NCI-H226 (cell line): ENCODE data around the gene STK32A.
"Not testable (repeated sequence)": the region's sequence is repeated elsewhere in the genome, so short reads cannot be mapped to it uniquely, and the experiment has no call there.

Experiments used
- DNase-seq: peaks from one replicate; pipeline ENCODE4 v3.0.0-alpha.2; 2015

The STK32A gene

DNA sequence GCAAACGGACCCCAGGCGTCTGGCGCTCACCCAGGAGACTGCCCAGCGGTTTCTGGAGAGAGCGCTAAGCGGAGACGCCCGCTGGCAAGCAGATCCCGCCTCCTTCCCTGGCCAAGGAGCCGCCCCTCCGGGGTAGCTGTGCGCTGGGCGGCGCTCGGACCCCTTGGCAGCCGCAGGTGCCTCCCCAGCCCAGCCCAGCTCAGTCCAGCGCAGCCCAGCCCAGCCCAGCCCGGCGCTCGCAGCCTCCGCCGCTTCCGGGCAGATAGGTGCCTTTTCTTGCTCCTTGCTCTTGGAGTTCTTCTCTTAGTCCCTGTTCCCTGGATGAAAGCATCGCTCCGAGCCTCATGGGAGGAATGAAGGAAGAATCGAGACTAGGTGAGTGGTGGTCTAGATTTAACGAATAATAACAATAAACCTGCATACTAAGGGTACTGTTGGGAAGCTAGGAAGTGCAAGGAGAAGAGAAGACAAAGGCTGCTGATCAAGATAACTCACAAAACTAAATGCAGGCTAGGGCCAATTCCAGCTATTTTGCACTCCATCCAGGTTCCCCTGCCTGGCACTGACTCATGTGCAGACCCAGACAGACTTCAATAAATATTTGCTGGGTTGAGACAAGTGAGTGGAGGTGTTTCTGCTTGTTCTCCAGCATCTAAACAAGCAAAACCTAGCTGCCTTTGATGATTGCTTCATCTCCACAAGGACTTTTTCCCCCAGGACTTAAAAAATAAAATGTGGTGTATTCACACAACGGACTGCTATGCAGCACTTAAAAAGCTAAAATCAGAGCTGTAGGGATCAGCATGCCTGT lies at the start of gene STK32A:
Gene STK32A (plus strand): TSS at position 202 of the 811 bp plus-strand sequence. CDS start 4,609 bp downstream, outside the sequence.
- DNase-seq, result peak; percentile 65

- DNase-seq, result no peak
Measured at GRCh38 chr5:147187099-147187540, 47.7 kb upstream of the STK32A start.

- peak; percentile 32 for DNase-seq
Measured at GRCh38 chr5:147188200-147189108, 46.4 kb upstream of the STK32A start.

GRCh38 chr5:147189109-147189424 lies 45.8 kb upstream of the STK32A start:
- DNase-seq, result no peak

DNA sequence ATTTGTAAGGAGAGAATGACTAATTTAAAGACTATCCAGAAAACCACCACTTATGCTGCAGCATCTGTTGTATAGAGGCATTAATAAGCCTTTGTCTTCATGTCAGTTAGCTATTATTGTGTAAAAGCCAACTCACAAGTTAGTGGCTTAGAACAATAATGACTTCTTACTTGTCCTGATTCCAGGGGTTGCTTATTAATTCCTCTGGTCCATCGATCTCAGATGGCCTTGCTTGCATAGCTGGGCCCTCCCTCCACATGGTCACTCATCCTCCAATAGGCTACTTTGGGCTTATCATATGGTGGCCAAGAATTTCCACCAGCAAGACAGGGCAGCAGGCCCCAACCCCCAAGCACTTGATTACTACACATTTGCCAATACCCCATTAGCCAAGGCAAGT lies 44.5 kb upstream of the STK32A start:
- no peak for DNase-seq

GRCh38 chr5:147193123-147193522 lies 41.7 kb upstream of the STK32A start:
- DNase-seq, result no peak

- no peak for DNase-seq
Measured at GRCh38 chr5:147200004-147200403, 34.8 kb upstream of the STK32A start.

- no peak for DNase-seq
Measured at GRCh38 chr5:147203213-147203612, 31.6 kb upstream of the STK32A start.

DNA sequence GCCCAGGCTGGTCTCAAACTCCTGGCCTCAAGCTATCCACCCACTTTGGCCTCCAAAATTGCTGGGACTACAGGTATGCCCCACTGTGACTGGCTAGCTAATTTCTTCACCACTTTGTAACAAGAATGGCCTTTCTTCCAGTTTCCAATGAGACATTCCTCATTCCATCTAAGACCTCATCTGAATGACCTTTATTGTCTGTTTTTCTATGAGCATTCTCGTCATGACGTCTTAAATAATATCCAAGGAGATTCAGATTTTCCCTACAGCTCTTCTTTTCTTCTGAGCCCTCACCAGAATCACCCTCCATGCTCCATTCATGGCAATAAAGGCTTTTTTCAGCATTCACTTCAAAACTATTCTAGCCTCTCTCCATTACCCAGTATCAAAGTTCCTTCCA lies 30.2 kb upstream of the STK32A start:
- DNase-seq, result no peak

DNA sequence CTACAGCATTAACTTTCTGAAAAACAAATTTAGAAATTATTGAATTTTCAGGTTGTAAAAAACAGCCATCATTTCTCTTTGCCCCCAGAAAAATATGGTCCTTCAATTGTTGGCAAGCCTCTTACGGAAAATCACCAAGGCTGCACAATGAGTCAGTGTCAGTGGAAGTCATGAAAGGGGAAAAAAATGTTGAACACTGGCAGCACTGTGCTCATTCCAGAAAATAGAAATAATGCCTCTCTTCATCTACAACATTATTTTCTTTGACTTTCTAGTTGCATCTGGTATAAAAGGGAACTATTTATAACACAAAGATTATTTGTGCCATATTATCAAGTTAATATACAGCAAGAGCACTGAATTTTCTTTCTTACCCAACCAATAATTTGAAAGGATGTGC lies 26.7 kb upstream of the STK32A start:
- DNase-seq, result no peak

GRCh38 chr5:147216552-147217154 lies 18.2 kb upstream of the STK32A start:
- no peak for DNase-seq

GRCh38 chr5:147223343-147223742 lies 11.5 kb upstream of the STK32A start:
- peak; percentile 21 for DNase-seq

- DNase-seq, result peak; percentile 23
Measured at GRCh38 chr5:147223948-147224791, 10.7 kb upstream of the STK32A start.

- no peak for DNase-seq
Measured at GRCh38 chr5:147225938-147226337, 8.9 kb upstream of the STK32A start.

DNA sequence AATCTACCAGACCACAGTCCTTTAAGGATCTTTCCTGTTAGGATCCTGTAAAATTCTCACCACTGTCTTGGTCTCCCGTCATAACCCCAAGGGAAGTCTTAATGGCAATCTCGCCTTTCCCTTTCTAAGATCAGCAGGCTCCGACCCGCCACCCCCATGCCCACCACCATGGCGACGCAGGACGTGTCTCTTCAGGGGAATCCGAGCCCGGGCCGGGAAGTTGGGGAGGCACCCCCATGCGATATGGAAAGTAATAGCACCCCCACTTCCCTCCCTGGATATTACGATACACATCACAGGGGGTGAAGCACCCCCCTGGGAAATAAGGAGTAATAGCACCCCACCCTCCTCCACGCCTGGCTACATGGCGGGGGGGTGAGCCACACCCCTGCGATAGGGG lies 8.3 kb upstream of the STK32A start:
- DNase-seq, result no peak

GRCh38 chr5:147234239-147234824 lies 494 bp upstream of the STK32A start:
- no peak for DNase-seq

DNA sequence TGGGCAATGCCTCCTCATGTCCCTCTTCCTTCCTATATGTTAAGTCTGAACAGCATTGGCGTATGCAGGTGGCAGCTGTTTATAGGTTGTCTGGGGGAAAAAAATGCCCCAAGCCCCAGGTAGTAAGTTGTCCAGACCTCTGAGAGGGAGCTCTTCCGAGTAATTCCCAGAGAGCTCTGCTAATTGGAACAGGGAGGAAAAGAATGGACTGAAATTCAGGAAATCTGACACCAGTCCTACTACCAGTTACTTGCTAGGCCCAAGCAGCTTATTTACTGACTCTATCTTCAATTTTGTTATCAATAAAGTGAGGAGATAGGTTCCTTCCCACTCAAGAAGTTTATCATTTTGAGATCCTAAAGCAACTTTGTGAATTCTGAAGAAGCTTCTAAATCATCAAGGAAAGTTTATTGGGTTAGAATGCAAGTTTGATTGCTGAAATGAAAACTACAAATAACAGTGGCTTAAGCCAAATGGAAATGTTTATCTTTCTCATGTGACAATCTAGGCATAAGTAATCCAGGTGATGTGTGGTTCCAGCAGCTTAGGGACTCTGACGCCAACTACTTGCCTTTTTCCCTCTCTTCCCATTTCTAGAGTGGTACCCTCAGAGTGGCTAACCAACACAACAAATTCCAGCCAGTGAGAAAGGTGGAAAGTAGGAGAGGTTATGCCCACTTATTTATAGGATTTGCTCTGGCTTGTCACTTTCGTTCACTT lies 5.6 kb downstream of the STK32A start:
- no peak for DNase-seq

GRCh38 chr5:147243238-147243637 lies 8.4 kb downstream of the STK32A start:
- not testable (repeated sequence) for DNase-seq

- no peak for DNase-seq
Measured at GRCh38 chr5:147245381-147246165, 10.7 kb downstream of the STK32A start.

GRCh38 chr5:147248561-147248960 lies 13.7 kb downstream of the STK32A start:
- no peak for DNase-seq

DNA sequence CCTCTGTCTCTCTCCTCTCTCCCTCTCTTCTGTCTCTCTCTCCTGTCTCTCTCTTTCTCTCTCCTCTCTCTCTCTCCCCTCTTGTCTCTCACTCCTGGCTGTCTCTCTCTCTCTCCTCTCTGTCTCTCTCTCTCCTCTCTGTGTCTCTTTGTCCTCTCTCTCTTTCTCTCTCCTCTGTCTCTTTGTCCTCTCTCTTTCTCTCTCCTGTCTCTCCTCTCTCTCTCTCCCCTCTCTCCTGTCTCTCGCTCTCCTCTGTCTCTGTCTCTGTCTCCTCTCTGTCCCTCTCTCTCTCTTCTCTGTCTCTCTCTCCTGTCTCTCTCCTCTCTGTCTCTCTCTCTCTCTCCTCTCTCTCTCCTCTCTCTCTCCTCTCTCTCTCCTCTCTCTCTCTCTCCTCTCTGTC lies 25.0 kb downstream of the STK32A start:
- DNase-seq, result no peak
